HG02588 (cell line): ENCODE measurements around the gene SMAGP.
"Not testable (repeated sequence)": the region's sequence is repeated elsewhere in the genome, so short reads cannot be mapped to it uniquely, and the experiment has no call there.

Source experiments
- ATAC-seq: cut with Tn5 transposase; IDR thresholded peaks from one replicate; pipeline ENCODE4 v1.9.1; 2021; ENCODE audit warnings: mild to moderate bottlenecking, moderate library complexity; ENCODE audit not compliant: unreplicated experiment

Gene SMAGP

GRCh38 chr12:51227112-51227511 lies 43.1 kb downstream of the SMAGP start:
- ATAC-seq: not testable (repeated sequence)

GRCh38 chr12:51225771-51226170 lies 44.4 kb downstream of the SMAGP start:
- no peak for ATAC-seq

GRCh38 chr12:51225234-51225633 lies 45.0 kb downstream of the SMAGP start:
- ATAC-seq: no peak

- ATAC-seq: no peak
Observed at GRCh38 chr12:51224625-51225024, 45.6 kb downstream of the SMAGP start.

GRCh38 chr12:51222461-51222860 lies 47.8 kb downstream of the SMAGP start:
- no peak for ATAC-seq

GRCh38 chr12:51219857-51220256 lies 50.4 kb downstream of the SMAGP start:
- ATAC-seq: not testable (repeated sequence)

GRCh38 chr12:51219322-51219721 lies 50.9 kb downstream of the SMAGP start:
- ATAC-seq: no peak

GRCh38 chr12:51218607-51219161 lies 51.5 kb downstream of the SMAGP start:
- no peak for ATAC-seq

- ATAC-seq: peak; percentile 62
Observed at GRCh38 chr12:51217968-51218606, 52.1 kb downstream of the SMAGP start, which contains the start of gene POU6F1. Gene POU6F1 (minus strand): TSS chr12:51218062. CDS start chr12:51206836, 11,226 bp downstream.

- peak; percentile 58 for ATAC-seq
Observed at GRCh38 chr12:51217133-51217967, 52.9 kb downstream of the SMAGP start.

GRCh38 chr12:51216642-51217041 lies 53.6 kb downstream of the SMAGP start:
- ATAC-seq: no peak

GRCh38 chr12:51214895-51215294 lies 55.3 kb downstream of the SMAGP start:
- ATAC-seq: no peak

- ATAC-seq: no peak
Observed at GRCh38 chr12:51210690-51211395, 59.4 kb downstream of the SMAGP start.

- ATAC-seq: no peak
Observed at GRCh38 chr12:51209259-51209658, 61.0 kb downstream of the SMAGP start.

- no peak for ATAC-seq
Observed at GRCh38 chr12:51208016-51208660, 62.1 kb downstream of the SMAGP start.

- ATAC-seq: no peak
Observed at GRCh38 chr12:51205350-51205749, 64.9 kb downstream of the SMAGP start.

GRCh38 chr12:51202718-51203117 lies 67.5 kb downstream of the SMAGP start:
- no peak for ATAC-seq

GRCh38 chr12:51200806-51201205 lies 69.4 kb downstream of the SMAGP start:
- no peak for ATAC-seq

GRCh38 chr12:51200156-51200555 lies 70.1 kb downstream of the SMAGP start:
- no peak for ATAC-seq

GRCh38 chr12:51199366-51199945 lies 70.8 kb downstream of the SMAGP start:
- no peak for ATAC-seq
